ENCODE data around the gene FHAD1.
A peak's percentile ranks its signal among the peaks of the same experiment; 100 is the strongest.
"Not testable (repeated sequence)": the region's sequence is repeated elsewhere in the genome, so short reads cannot be mapped to it uniquely, and the experiment has no call there.

The FHAD1 gene

GRCh38 chr1:15380601-15381508 is 133.8 kb downstream of the FHAD1 start:
- no peak for DNase-seq

- no peak for DNase-seq
Measured at GRCh38 chr1:15381805-15382204, 134.8 kb downstream of the FHAD1 start.

GRCh38 chr1:15382601-15383518 is 135.8 kb downstream of the FHAD1 start:
- DNase-seq, result no peak

- DNase-seq, result no peak
Measured at GRCh38 chr1:15383810-15384209, 136.8 kb downstream of the FHAD1 start.

GRCh38 chr1:15384301-15384901 is 137.4 kb downstream of the FHAD1 start:
- peak; percentile 60 for DNase-seq

GRCh38 chr1:15385420-15385819 is 138.4 kb downstream of the FHAD1 start:
- DNase-seq, result no peak

GRCh38 chr1:15386164-15386749 is 139.2 kb downstream of the FHAD1 start:
- DNase-seq, result no peak

- no peak for DNase-seq
Measured at GRCh38 chr1:15388201-15388880, 141.3 kb downstream of the FHAD1 start.

GRCh38 chr1:15389828-15390227 is 142.8 kb downstream of the FHAD1 start:
- DNase-seq, result not testable (repeated sequence)

GRCh38 chr1:15390667-15391066 is 143.6 kb downstream of the FHAD1 start:
- DNase-seq, result no peak

GRCh38 chr1:15391366-15391765 is 144.3 kb downstream of the FHAD1 start:
- DNase-seq, result no peak

GRCh38 chr1:15393475-15394257 is 146.6 kb downstream of the FHAD1 start:
- no peak for DNase-seq

- DNase-seq, result no peak
Measured at GRCh38 chr1:15394258-15394690, 147.3 kb downstream of the FHAD1 start.

GRCh38 chr1:15397236-15397635 is 150.2 kb downstream of the FHAD1 start:
- no peak for DNase-seq

GRCh38 chr1:15399710-15400109 is 152.7 kb downstream of the FHAD1 start:
- peak; percentile 21 for DNase-seq

- DNase-seq, result no peak
Measured at GRCh38 chr1:15400627-15401026, 153.6 kb downstream of the FHAD1 start.

- DNase-seq, result no peak
Measured at GRCh38 chr1:15401391-15402055, 154.5 kb downstream of the FHAD1 start.

GRCh38 chr1:15402809-15403450 is 155.9 kb downstream of the FHAD1 start:
- DNase-seq, result no peak

- no peak for DNase-seq
Measured at GRCh38 chr1:15403962-15404580, 157.0 kb downstream of the FHAD1 start.
